ENCODE measurements around the gene ZFX.

Gene ZFX

DNA sequence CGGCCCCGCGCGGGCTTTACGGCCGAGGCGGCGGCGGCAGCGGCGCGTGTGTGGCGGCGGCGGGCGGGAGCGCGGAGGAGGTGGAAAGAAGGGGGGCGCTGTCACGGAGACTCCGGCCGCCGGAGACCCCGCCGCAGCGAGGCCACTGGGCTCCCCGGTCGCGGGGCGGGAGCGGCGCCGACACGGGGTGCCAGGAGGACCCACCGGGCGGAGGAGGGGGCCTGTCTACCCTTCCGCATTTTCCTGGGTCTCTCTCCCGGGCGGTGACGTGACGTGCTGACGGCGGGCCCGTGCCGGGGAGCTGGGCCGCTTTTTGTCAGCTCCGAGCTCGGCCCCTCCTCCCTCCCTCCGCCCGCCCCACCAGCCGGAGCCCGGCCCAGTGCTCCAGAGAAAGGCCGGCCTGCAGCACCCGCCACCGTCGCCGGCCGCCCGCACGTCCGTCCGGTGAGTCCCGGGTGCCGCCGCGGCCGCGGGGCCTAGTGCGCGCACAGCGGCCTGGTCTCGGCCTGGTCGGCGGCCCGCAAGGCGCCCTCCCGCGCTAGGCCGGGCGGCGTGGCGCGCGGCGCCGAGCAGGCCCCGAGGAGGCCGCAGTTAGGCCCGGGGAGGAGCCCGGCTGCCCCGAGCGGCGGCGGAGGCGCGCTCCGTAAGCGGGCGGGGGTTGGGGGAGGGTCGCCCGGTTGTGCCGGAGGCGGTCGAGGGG is at the start of gene ZFX:
Gene ZFX (plus strand): TSS at position 379 of the 700 bp plus-strand sequence. CDS start 23,014 bp downstream, outside the sequence.
- peak within 1 kb of the TSS; percentile 85 for H3K4me3 ChIP-seq
- peak; percentile 81 for DNase-seq (ENCODE audit: low spot score)
- H3K27ac ChIP-seq, result peak within 1 kb of the TSS; percentile 99 to 100
- TF ChIP-seq, protein P1, sequence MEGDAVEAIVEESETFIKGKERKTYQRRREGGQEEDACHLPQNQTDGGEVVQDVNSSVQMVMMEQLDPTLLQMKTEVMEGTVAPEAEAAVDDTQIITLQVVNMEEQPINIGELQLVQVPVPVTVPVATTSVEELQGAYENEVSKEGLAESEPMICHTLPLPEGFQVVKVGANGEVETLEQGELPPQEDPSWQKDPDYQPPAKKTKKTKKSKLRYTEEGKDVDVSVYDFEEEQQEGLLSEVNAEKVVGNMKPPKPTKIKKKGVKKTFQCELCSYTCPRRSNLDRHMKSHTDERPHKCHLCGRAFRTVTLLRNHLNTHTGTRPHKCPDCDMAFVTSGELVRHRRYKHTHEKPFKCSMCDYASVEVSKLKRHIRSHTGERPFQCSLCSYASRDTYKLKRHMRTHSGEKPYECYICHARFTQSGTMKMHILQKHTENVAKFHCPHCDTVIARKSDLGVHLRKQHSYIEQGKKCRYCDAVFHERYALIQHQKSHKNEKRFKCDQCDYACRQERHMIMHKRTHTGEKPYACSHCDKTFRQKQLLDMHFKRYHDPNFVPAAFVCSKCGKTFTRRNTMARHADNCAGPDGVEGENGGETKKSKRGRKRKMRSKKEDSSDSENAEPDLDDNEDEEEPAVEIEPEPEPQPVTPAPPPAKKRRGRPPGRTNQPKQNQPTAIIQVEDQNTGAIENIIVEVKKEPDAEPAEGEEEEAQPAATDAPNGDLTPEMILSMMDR (IDR thresholded peaks at IDR 0.05), result no peak

DNA sequence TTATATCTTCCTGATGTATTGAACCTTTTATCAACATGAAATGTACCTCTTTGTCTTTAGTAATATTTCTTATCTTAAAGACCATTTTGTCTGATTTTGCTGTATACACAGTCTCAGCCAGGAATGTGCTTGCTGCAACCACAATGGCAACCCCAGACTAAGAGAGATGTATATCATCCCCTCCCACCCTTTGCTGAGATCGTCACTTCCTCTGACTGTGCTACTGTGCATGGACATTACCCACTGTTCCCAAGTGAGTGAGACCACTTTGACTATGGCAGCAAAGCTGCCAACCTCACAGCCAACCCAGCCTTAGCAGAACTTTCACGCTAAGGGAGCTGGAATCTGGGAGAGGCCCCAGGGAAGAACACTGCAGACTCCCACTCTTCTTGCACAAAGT is 48.8 kb upstream of the ZFX start:
- TF ChIP-seq, protein P1 (IDR thresholded peaks at IDR 0.05), result no peak
- no peak overlapping the region for H3K4me3 ChIP-seq
- H3K27ac ChIP-seq, result no peak overlapping the region
- DNase-seq (ENCODE audit: low spot score), result no peak

DNA sequence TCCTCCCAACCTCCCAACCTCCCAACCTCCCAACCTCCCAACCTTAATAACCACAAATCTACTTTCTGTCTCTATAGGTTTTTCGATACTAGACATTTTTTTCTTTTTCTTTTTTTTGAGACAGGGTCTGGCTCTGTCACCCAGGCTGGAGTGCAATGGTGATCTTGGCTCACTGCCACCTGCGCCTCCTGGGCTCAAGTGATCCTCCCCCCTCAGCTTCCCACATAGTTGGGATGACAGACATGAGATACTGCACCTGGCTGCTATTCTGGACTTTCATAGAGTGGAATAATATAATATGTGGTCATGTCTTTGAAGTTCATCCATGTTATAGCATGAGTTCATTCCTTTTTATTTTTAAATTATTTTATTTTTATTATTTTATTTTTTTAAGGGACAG is 39.5 kb upstream of the ZFX start:
- Histone ChIP-seq H3K4me3 (no peak overlapping the region), H3K27ac (no peak overlapping the region)
- TF ChIP-seq, protein P1 (IDR thresholded peaks at IDR 0.05), result no peak
- DNase-seq (ENCODE audit: low spot score), result no peak

DNA sequence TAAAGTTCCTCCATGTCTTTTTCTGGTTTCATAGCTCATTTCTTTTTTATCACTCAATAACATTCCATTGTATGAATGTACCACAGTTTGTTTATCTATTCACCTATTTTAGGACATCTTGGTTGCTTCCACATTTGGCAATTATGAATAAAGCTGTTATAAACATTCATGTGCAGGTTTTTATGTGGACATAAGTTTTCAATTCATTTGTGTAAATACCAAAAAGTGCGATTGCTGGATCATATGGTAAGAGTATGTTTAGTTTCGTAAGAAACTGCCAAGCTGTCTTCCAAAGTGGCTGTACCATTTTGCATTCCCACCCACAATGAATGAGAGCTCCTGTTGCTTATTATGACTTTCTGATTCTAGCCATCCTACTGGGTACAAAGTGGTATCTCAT is 36.3 kb upstream of the ZFX start:
- H3K27ac ChIP-seq, result no peak overlapping the region
- TF ChIP-seq, protein P1 (IDR thresholded peaks at IDR 0.05), result no peak
- no peak overlapping the region for H3K4me3 ChIP-seq
- DNase-seq (ENCODE audit: low spot score), result no peak

DNA sequence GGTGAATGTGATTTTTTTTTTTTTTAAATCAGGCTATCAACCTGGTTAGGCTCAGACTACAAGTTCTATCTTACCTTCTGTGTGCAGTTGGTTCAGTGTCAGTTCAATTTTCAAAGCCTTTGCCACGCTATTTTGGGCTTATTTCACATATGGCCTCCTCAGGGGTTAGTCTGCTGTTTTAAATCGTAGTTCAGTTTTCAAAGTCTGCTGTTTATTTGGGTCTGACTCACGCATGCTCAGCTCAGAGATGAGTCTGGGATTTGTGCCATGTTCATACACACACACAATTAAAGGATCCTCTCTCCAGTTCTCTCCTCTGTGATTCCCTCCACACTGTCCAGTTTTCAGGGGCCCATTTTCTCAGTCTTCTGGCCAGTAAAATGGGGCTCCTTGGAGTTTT is 32.3 kb upstream of the ZFX start:
- no peak for DNase-seq (ENCODE audit: low spot score)
- TF ChIP-seq, protein P1 (IDR thresholded peaks at IDR 0.05), result no peak
- Histone ChIP-seq H3K27ac (no peak overlapping the region), H3K4me3 (no peak overlapping the region)

DNA sequence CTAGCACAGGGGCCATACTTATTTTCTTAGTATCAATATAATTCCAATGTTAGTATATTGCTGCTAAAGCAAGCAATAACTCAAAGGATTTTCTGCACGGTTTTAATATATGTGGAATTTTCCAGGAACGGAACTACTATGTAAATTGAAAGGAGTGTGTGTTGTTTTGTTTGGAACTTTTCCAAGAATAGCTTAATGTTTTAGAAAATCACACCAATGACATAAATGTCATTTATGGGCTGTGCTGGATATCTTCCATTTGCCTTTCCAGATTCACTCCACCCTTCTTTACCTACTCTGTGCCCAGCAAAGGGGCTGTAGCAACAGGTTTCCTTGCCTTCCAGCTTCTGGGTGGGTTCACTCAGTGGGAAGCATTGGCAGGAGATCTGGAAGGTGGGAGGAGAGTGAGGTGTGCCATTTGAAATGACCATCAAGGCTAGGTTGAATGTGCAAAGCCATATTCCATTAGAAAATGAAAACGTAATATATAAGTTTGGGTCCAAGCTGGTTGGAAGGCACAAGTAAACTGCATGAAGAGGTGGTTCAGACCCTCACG is 25.2 kb upstream of the ZFX start:
- no peak overlapping the region for H3K4me3 ChIP-seq
- H3K27ac ChIP-seq, result no peak overlapping the region
- no peak for DNase-seq (ENCODE audit: low spot score)
- TF ChIP-seq, protein P1 (IDR thresholded peaks at IDR 0.05), result no peak

DNA sequence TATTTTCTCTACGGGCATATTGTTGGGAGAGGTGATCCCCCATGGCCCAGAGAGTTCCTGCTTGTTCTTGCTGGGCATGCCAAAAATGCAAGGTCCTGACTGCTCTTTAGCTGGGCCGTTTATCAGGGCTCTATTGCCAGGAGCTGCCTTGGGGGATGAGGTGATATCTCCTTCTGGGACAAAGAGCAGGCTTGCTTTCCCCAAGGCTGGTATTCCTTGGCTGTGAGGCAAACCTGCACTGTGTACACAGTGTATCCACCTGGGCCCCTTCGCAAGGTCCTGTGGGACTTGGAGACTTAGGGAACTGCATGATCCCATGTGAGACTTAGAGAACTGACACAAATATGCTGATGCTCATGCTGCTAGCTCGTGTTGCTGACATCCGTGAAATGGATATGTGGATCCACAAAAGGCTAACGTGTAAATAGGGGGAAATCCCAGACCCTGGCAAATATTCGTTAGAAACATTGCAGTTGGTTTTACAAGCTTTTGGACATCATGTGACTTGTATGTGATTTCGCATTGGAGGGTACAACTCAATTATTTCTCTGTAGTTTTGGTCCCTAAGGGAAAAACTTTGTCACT is 24.4 kb upstream of the ZFX start:
- no peak for DNase-seq (ENCODE audit: low spot score)
- no peak overlapping the region for H3K4me3 ChIP-seq
- TF ChIP-seq, protein P1 (IDR thresholded peaks at IDR 0.05), result no peak

More for the DNA sequence above, 24.4 kb upstream of the ZFX start:
- H3K27ac ChIP-seq, result no peak overlapping the region

Measured in coronary artery (tissue), 2 donors.